DND-41 (cell line): ENCODE measurements around the gene GDI2.

ENCODE experiments used
- CTCF ChIP-seq: IDR thresholded peaks from 2 replicates; pipeline ENCODE4 v1.5.1; 2012; ENCODE audit warnings: borderline replicate concordance, low read length, moderate library complexity, mild to moderate bottlenecking; ENCODE audit not compliant: poor library complexity, severe bottlenecking; ENCODE audit errors: extremely low read depth
- EZH2 ChIP-seq: IDR thresholded peaks from 3 replicates; pipeline ENCODE4 v1.6.1; 2012; ENCODE audit warnings: borderline replicate concordance, low read depth, mild to moderate bottlenecking, moderate library complexity, low read length, inconsistent platforms; ENCODE audit not compliant: severe bottlenecking

GRCh38 chr10:5764422-5765297 is 48.6 kb downstream of the GDI2 start:
- TF ChIP-seq CTCF (peak; percentile 39), EZH2 (no peak)
